Measurements from ENCODE around the gene IL22RA2.
A peak's percentile ranks its signal among the peaks of the same experiment; 100 is the strongest.

The IL22RA2 gene

GRCh38 chr6:137156650-137157049, 16.8 kb downstream of the IL22RA2 start:
- Histone ChIP-seq H3K27ac (peak overlapping the region in 8 of 11 experiments; percentile 62 to 79 (median 72); a peak in 13 of 22 replicates), H3K27me3 (no peaks in the 10 kb centered on the region)

DNA sequence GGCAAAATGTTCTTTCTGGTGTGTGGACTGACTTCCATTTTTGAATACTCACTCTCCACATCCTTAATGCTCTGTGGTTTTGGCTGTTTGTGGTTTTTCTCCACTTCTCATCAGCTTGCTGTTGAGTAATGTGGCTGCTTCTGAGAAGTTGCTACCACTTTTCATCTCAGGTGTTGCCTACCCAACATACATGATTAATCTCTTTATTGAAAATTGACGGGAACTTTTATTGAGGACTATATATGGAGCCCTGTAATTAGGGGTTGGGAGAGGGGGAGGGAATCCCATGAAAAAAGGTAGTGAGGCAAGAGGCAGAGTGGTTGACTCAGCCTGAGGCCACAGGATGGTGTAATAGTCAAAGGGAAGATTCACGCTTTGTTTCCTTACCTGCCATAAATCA, 17.6 kb downstream of the IL22RA2 start:
- no peaks in the 10 kb centered on the region for H3K27me3 ChIP-seq
- peak overlapping the region in 9 of 11 experiments; percentile 62 to 79 (median 72); a peak in 18 of 22 replicates for H3K27ac ChIP-seq
- peak overlapping the region; percentile 58 to 85 (median 73) for H3K4me2 ChIP-seq
- H3K36me3 ChIP-seq, result no peaks in the 10 kb centered on the region
- peak overlapping the region in 5 of 11 experiments; percentile 5 to 49 (median 33); a peak in 3 of 22 replicates for H3K9ac ChIP-seq
- peaks cover 25 to 36% (median 29%) of the 10 kb centered on the region in 10 experiments for H3K4me1 ChIP-seq
- peak overlapping the region in 2 of 10 experiments; percentile 26 to 32; a peak in 1 of 20 replicates for H3K4me3 ChIP-seq
- TF ChIP-seq Cebpa-rat (IDR thresholded peaks at IDR 0.05), result peak in 8 of 11 experiments; percentile 18 to 77 (median 68); a peak in 15 of 22 replicates
- no peaks in the 10 kb centered on the region for H4K20me1 ChIP-seq
- H3K9me3 ChIP-seq (replicated peaks in 1 of 11), result peaks cover 27 to 83% (median 65%) of the 10 kb centered on the region in 11 experiments

More at GRCh38 chr6:137156650-137157049, 16.8 kb downstream of the IL22RA2 start:
- Histone ChIP-seq H3K9ac (no peak overlapping the region), H3K36me3 (no peaks in the 10 kb centered on the region), H4K20me1 (no peaks in the 10 kb centered on the region), H3K4me2 (peak overlapping the region; percentile 33 to 85 (median 73); a peak in 18 of 22 replicates), H3K4me3 (no peak overlapping the region), H3K4me1 (peaks cover 25 to 36% (median 29%) of the 10 kb centered on the region in 10 experiments), H3K9me3 (replicated peaks in 1 of 11) (peaks cover 18 to 81% (median 63%) of the 10 kb centered on the region in 11 experiments; a peak in 20 of 22 replicates)
- TF ChIP-seq Cebpa-rat (IDR thresholded peaks at IDR 0.05), result no peak

DNA sequence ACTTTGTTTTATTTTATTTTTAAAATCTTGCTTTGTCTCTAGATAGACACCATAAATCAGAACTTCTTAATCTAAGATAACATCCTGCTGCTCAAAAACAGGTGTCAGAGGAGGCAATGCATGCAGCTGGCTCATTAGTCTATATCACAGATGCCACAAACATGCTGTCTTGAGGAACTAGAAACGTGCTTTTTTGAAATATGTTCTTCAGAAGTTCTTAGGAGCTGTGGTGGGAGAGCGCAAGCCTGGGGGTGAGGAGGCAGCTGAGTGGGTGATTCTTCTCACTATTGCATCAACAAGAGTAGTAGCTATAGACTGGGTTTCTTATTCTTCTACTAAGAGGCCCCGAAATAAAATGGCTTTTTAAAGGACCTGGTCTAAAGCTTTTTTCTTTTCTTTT, 23.4 kb downstream of the IL22RA2 start:
- no peak overlapping the region for H3K4me3 ChIP-seq
- no peaks in the 10 kb centered on the region for H4K20me1 ChIP-seq
- no peak overlapping the region for H3K27ac ChIP-seq
- peaks cover 6 to 20% (median 11%) of the 10 kb centered on the region in 10 experiments for H3K4me1 ChIP-seq
- no peaks in the 10 kb centered on the region for H3K36me3 ChIP-seq
- no peaks in the 10 kb centered on the region for H3K27me3 ChIP-seq
- H3K9ac ChIP-seq, result no peak overlapping the region
- TF ChIP-seq Cebpa-rat (IDR thresholded peaks at IDR 0.05), result no peak
- H3K9me3 ChIP-seq (replicated peaks in 1 of 11), result peaks cover 31 to 44% (median 39%) of the 10 kb centered on the region in 11 experiments
- H3K4me2 ChIP-seq, result no peak overlapping the region

- Histone ChIP-seq H3K9me3 (replicated peaks in 1 of 11) (peaks cover 27 to 35% (median 31%) of the 10 kb centered on the region in 11 experiments), H4K20me1 (no peaks in the 10 kb centered on the region), H3K9ac (no peak overlapping the region), H3K27me3 (no peaks in the 10 kb centered on the region), H3K36me3 (no peaks in the 10 kb centered on the region), H3K4me1 (peaks cover 0 to 10% (median 1%) of the 10 kb centered on the region in 10 experiments; a peak in 9 of 20 replicates), H3K4me3 (no peak overlapping the region), H3K27ac (no peak overlapping the region), H3K4me2 (peak overlapping the region in 2 of 11 experiments; percentile 4 to 8; a peak in 1 of 22 replicates)
- no peak for TF ChIP-seq Cebpa-rat (IDR thresholded peaks at IDR 0.05)
Measured at GRCh38 chr6:137149035-137149393, 24.4 kb downstream of the IL22RA2 start.

DNA sequence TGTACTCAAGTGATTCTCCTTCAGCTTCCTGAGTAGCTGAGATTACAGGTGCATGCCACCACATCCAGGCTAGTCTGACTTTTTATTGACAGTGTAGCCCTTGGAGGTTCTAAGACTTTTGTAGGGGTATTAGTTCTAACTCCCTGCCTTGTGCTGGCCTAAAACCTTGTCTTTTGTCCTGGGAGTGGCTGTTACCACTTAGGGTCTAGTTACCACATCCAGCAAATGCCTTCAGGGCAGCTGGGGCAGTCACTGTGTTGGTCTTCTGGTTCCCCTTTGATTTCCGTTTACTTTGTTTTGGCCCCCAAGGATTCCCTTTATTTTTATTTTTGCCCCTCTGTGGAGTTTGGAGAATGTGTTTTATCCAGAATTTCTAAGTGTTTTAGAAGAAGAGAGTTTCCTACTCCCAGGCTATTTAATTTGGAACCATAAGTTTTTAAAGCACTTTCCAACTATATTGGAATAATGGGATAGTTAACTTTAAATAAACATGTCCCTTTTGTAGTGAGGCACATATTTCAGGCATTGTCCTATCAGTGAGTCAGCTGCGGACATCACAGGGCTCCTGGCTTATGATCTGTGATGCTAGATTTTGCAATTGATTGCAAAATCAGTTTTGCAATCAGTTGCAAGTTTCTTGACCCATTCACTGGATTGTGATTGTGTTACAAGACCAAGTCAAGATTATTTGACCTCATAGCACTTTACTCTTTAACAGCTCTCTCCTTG, 25.0 kb downstream of the IL22RA2 start:
- no peaks in the 10 kb centered on the region for H3K36me3 ChIP-seq
- H3K4me3 ChIP-seq, result no peak overlapping the region
- peak overlapping the region in 4 of 11 experiments; percentile 4 to 24 (median 11); a peak in 7 of 22 replicates for H3K4me2 ChIP-seq
- peaks cover 27 to 31% (median 30%) of the 10 kb centered on the region in 11 experiments for H3K9me3 ChIP-seq (replicated peaks in 1 of 11)
- no peak overlapping the region for H3K9ac ChIP-seq
- H3K4me1 ChIP-seq, result peaks cover 0 to 8% (median 0%) of the 10 kb centered on the region in 10 experiments; a peak in 5 of 20 replicates
- H3K27me3 ChIP-seq, result no peaks in the 10 kb centered on the region
- no peaks in the 10 kb centered on the region for H4K20me1 ChIP-seq
- no peak overlapping the region for H3K27ac ChIP-seq
- peak in 2 of 11 experiments; percentile 12 to 16; a peak in 1 of 22 replicates for TF ChIP-seq Cebpa-rat (IDR thresholded peaks at IDR 0.05)

- Histone ChIP-seq H4K20me1 (no peaks in the 10 kb centered on the region), H3K4me2 (no peak overlapping the region), H3K9me3 (replicated peaks in 1 of 11) (peaks cover 15 to 24% (median 17%) of the 10 kb centered on the region in 11 experiments), H3K4me3 (no peak overlapping the region), H3K27me3 (no peaks in the 10 kb centered on the region), H3K9ac (no peak overlapping the region), H3K27ac (no peak overlapping the region), H3K4me1 (peaks cover 0 to 8% (median 0%) of the 10 kb centered on the region in 10 experiments; a peak in 5 of 20 replicates), H3K36me3 (no peaks in the 10 kb centered on the region)
- no peak for TF ChIP-seq Cebpa-rat (IDR thresholded peaks at IDR 0.05)
Measured at GRCh38 chr6:137147195-137147594, 26.2 kb downstream of the IL22RA2 start.

- Histone ChIP-seq H3K4me3 (no peak overlapping the region), H3K27ac (no peak overlapping the region), H3K4me1 (peaks cover 0 to 8% (median 0%) of the 10 kb centered on the region in 10 experiments; a peak in 5 of 20 replicates), H3K36me3 (no peaks in the 10 kb centered on the region), H3K27me3 (no peaks in the 10 kb centered on the region), H3K4me2 (no peak overlapping the region), H3K9ac (no peak overlapping the region), H4K20me1 (no peaks in the 10 kb centered on the region), H3K9me3 (replicated peaks in 1 of 11) (peaks cover 5 to 14% (median 7%) of the 10 kb centered on the region in 11 experiments; a peak in 20 of 22 replicates)
- TF ChIP-seq Cebpa-rat (IDR thresholded peaks at IDR 0.05), result no peak
Measured at GRCh38 chr6:137146206-137146605, 27.2 kb downstream of the IL22RA2 start.

- no peaks in the 10 kb centered on the region for H4K20me1 ChIP-seq
- no peak overlapping the region for H3K27ac ChIP-seq
- H3K4me1 ChIP-seq, result peaks cover 0 to 8% (median 0%) of the 10 kb centered on the region in 10 experiments; a peak in 5 of 20 replicates
- H3K4me3 ChIP-seq, result no peak overlapping the region
- H3K36me3 ChIP-seq, result no peaks in the 10 kb centered on the region
- H3K9me3 ChIP-seq (replicated peaks in 1 of 11), result peaks cover 0 to 6% (median 0%) of the 10 kb centered on the region in 11 experiments; a peak in 5 of 22 replicates
- no peaks in the 10 kb centered on the region for H3K27me3 ChIP-seq
- TF ChIP-seq Cebpa-rat (IDR thresholded peaks at IDR 0.05), result no peak
- no peak overlapping the region for H3K9ac ChIP-seq
- no peak overlapping the region for H3K4me2 ChIP-seq
Measured at GRCh38 chr6:137145421-137145820, 28.0 kb downstream of the IL22RA2 start.

GRCh38 chr6:137136065-137136464, 37.4 kb downstream of the IL22RA2 start:
- peaks cover 28 to 38% (median 32%) of the 10 kb centered on the region in 11 experiments for H3K9me3 ChIP-seq (replicated peaks in 1 of 11)
- H3K4me3 ChIP-seq, result no peak overlapping the region
- TF ChIP-seq Cebpa-rat (IDR thresholded peaks at IDR 0.05), result no peak

More at GRCh38 chr6:137136065-137136464, 37.4 kb downstream of the IL22RA2 start:
- Histone ChIP-seq H3K36me3 (peaks cover 0 to 8% (median 0%) of the 10 kb centered on the region in 11 experiments; a peak in 3 of 22 replicates), H3K4me1 (no peaks in the 10 kb centered on the region), H3K9ac (no peak overlapping the region), H3K4me2 (no peak overlapping the region), H4K20me1 (no peaks in the 10 kb centered on the region), H3K27ac (no peak overlapping the region), H3K27me3 (no peaks in the 10 kb centered on the region)
